OCI-LY7 (cell line): ENCODE measurements around the gene DPH7. TPM values are rescaled to one million over a fixed set of nuclear protein-coding genes. Genes with fewer than 3 reads are reported as not detected.

ENCODE experiments used
- BruUV-seq: library from RNA; stranded (reverse); fragments of 400-500 nt; replicated peaks from 2 replicates; lab custom pipeline; 2021; lab: Mats Ljungman, UMichigan
- CTCF ChIA-PET: fragments of 300-600 bp; sonication (Branson Sonifier 250); formaldehyde crosslinking; loops from one replicate; lab custom pipeline; 2022; ENCODE audit warnings: antibody characterized with exemption; ENCODE audit not compliant: unreplicated experiment; lab: Charles Lee
- POLR2A ChIA-PET: fragments of 300-600 bp; sonication (Branson Sonifier 250); formaldehyde crosslinking; loops from one replicate; lab custom pipeline; 2022; ENCODE audit warnings: antibody characterized with exemption; lab: Charles Lee
- DNase-seq: peaks from one replicate; pipeline ENCODE4 v3.0.0-alpha.2; 2015; ENCODE audit warnings: low spot score
- H2AFZ ChIP-seq: fragments of 200-600 bp; sonication (generic), shearing (Covaris generic); 2 replicates; pipeline ENCODE4 v1.6.1; 2014; ENCODE audit warnings: mild to moderate bottlenecking, antibody characterized with exemption, low read length, moderate library complexity
- H3K27ac ChIP-seq: fragments of 200-600 bp; sonication (generic); 2 replicates; pipeline ENCODE4 v1.5.1; 2014; ENCODE audit warnings: mixed run types, low read depth, mild to moderate bottlenecking, moderate library complexity, low read length, inconsistent platforms; ENCODE audit not compliant: poor library complexity, severe bottlenecking
- H3K36me3 ChIP-seq: fragments of 200-600 bp; sonication (generic); 2 replicates; pipeline ENCODE4 v1.6.1; 2014; ENCODE audit warnings: mild to moderate bottlenecking, antibody characterized with exemption, low read length, moderate library complexity, mixed read lengths; ENCODE audit not compliant: insufficient read depth
- H3K4me1 ChIP-seq: fragments of 200-600 bp; sonication (generic); 2 replicates; pipeline ENCODE4 v1.5.1; 2014; ENCODE audit warnings: mild to moderate bottlenecking, low read length; ENCODE audit not compliant: insufficient read depth, poor library complexity, severe bottlenecking
- H3K4me2 ChIP-seq: fragments of 200-600 bp; sonication (generic); 2 replicates; pipeline ENCODE4 v1.6.1; 2014; ENCODE audit warnings: mild to moderate bottlenecking, low read length
- H3K4me3 ChIP-seq: fragments of 200-600 bp; sonication (generic); 2 replicates; pipeline ENCODE4 v1.5.1; 2014; ENCODE audit warnings: mild to moderate bottlenecking, low read depth, low read length; ENCODE audit not compliant: poor library complexity, severe bottlenecking
- H3K79me2 ChIP-seq: fragments of 200-600 bp; sonication (generic); 2 replicates; pipeline ENCODE4 v1.6.1; 2016; ENCODE audit warnings: low read depth, mild to moderate bottlenecking, low read length, moderate library complexity, mixed read lengths; ENCODE audit not compliant: insufficient read depth
- H3K9me2 ChIP-seq: fragments of 200-600 bp; sonication (generic); 2 replicates; pipeline ENCODE4 v1.6.1; 2016; ENCODE audit warnings: mild to moderate bottlenecking, low read length, mixed read lengths; ENCODE audit not compliant: insufficient read depth
- H3K9me3 ChIP-seq: fragments of 200-600 bp; sonication (generic); 2 replicates; pipeline ENCODE4 v1.6.1; 2014; ENCODE audit warnings: mild to moderate bottlenecking, mixed run types, low read length, mixed read lengths
- H4K20me1 ChIP-seq: fragments of 200-600 bp; sonication (generic); 2 replicates; pipeline ENCODE4 v1.6.1; 2014; ENCODE audit warnings: mild to moderate bottlenecking, antibody characterized with exemption, low read length, moderate library complexity, mixed read lengths; ENCODE audit not compliant: insufficient read depth
- CTCF ChIP-seq: fragments of 200-600 bp; sonication (generic); conservative IDR thresholded peaks from 2 replicates; pipeline ENCODE4 v1.5.1; 2014; ENCODE audit warnings: mild to moderate bottlenecking, antibody characterized with exemption, low read length, moderate library complexity, mixed read lengths
- EZH2phosphoT487 ChIP-seq: fragments of 200-600 bp; sonication (generic); IDR thresholded peaks from 2 replicates; pipeline ENCODE4 v1.6.1; 2018; ENCODE audit warnings: low read depth, borderline replicate concordance, mild to moderate bottlenecking, mixed run types, antibody characterized with exemption, low read length, moderate library complexity, mixed read lengths
- intact Hi-C: fragments of 100-400 bp; cut with micrococcal nuclease; formaldehyde crosslinking; loops from one replicate; pipeline ENCODE4 v1.10.0; 2022; ENCODE audit not compliant: unreplicated experiment
- total RNA-seq, 2 experiments: library from RNA; depleted of rRNA in 1 of 2; stranded (reverse); fragments of >200 nt in 1 of 2; shearing (Covaris generic) in 1 of 2; gene quantifications; 2 replicates each; pipeline ENCODE4 v1.2.3, GENCODE V29; 2014 to 2022

DPH7 gene
- total RNA-seq, 2 experiments from 2014 or later = 72.9 to 95.6 TPM

GRCh38 chr9:137581361-137582285 lies 2.9 kb upstream of the DPH7 start:
- H3K4me3 ChIP-seq = no peak overlapping the region
- peaks cover 20% of the 10 kb centered on the region for H3K79me2 ChIP-seq
- H3K4me1 ChIP-seq = peaks cover 18% of the 10 kb centered on the region
- TF ChIP-seq EZH2phosphoT487 = no peak
- TF ChIP-seq CTCF = no peak
- CTCF ChIA-PET = no interaction called here
- DNase-seq = no peak
- BruUV-seq = no TSS peak
- intact Hi-C loops = no loop called here
- H3K9me3 ChIP-seq = no peaks in the 10 kb centered on the region
- no peak overlapping the region for H3K27ac ChIP-seq
- no peak overlapping the region for H2AFZ ChIP-seq
- H4K20me1 ChIP-seq = peaks cover 6% of the 10 kb centered on the region; the same call in 1 of the 2 replicates
- POLR2A ChIA-PET = interaction anchor here (0.8 kb wide), 1 partner anchor 104 kb away, joined by 3 read pairs; no protein-coding TSS in a partner anchor
- H3K4me2 ChIP-seq = no peak overlapping the region
- H3K36me3 ChIP-seq = peaks cover 70% of the 10 kb centered on the region
- no peaks in the 10 kb centered on the region for H3K9me2 ChIP-seq

GRCh38 chr9:137580954-137581322 lies 2.2 kb upstream of the DPH7 start:
- ChIA-PET POLR2A (interaction anchor here (0.8 kb wide), 1 partner anchor 104 kb away, joined by 3 read pairs; no protein-coding TSS in a partner anchor), CTCF (no interaction called here)
- no peak overlapping the region for H3K4me3 ChIP-seq
- H3K4me2 ChIP-seq = no peak overlapping the region
- no TSS peak for BruUV-seq
- DNase-seq = no peak
- H3K9me2 ChIP-seq = no peaks in the 10 kb centered on the region
- H3K36me3 ChIP-seq = peaks cover 70% of the 10 kb centered on the region
- H4K20me1 ChIP-seq = peaks cover 6% of the 10 kb centered on the region; the same call in 1 of the 2 replicates
- no peak overlapping the region for H3K27ac ChIP-seq
- H3K9me3 ChIP-seq = no peaks in the 10 kb centered on the region
- no peak overlapping the region for H2AFZ ChIP-seq
- TF ChIP-seq CTCF = no peak
- no peak for TF ChIP-seq EZH2phosphoT487
- H3K4me1 ChIP-seq = peaks cover 25% of the 10 kb centered on the region
- intact Hi-C loops = no loop called here
- peaks cover 25% of the 10 kb centered on the region for H3K79me2 ChIP-seq
